ENCODE data around the gene DOCK3. TPM values are rescaled to one million over a fixed set of nuclear protein-coding genes. Genes with fewer than 3 reads are reported as not detected.
A peak's percentile ranks its signal among the peaks of the same experiment; 100 is the strongest.

The DOCK3 gene
- total RNA-seq, 1 experiment from 2014 or later = 8.3 TPM

DNA sequence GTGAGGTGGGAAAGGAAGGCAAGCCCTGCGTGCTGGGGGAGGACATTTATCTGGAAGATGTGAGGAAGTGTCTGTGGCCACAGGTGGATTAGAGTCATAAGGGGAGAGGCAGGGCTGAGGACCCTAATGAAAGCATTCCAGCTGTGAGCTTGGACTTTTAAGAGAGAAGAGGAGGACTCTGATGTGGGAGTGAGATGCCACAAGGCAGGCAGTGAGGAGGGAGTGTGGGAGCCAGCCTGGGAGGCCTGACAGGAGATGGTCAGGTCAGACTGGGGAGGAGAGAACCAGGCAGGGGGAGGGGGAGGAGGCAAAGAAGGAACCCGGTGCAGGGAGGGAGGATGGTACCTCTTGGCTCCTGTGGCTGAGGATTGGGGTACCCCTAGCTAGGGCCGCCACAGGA, 36.8 kb upstream of the DOCK3 start:
- Histone ChIP-seq H3T11ph (ENCODE audit: low read length) (no peak overlapping the region), H2BK12ac (ENCODE audit: insufficient read length, low read depth, low read length) (no peak overlapping the region), H3K9ac (ENCODE audit: extremely low read depth, insufficient read length, low read length) (no peak overlapping the region), H3K79me1 (ENCODE audit: insufficient read depth, low read depth, low read length, poor library complexity, severe bottlenecking) (peaks cover 6% of the 10 kb centered on the region), H3K4me2 (ENCODE audit: insufficient read depth, insufficient read length, low read length) (no peak overlapping the region), H3K4me1 (ENCODE audit: insufficient read depth, low read length) (peaks cover 2% of the 10 kb centered on the region; the same call in 1 of the 2 replicates), H2BK120ac (ENCODE audit: low read depth, low read length, poor library complexity, severe bottlenecking) (no peak overlapping the region), H3K23me2 (ENCODE audit: insufficient read length, low read depth, low read length, poor library complexity, severe bottlenecking) (no peaks in the 10 kb centered on the region), H3K4ac (ENCODE audit: low read depth, low read length) (no peak overlapping the region), H4K5ac (ENCODE audit: insufficient read length, low read depth, low read length) (no peak overlapping the region), H4K20me1 (ENCODE audit: control insufficient read depth, insufficient read depth, insufficient read length) (no peaks in the 10 kb centered on the region), H4K91ac (ENCODE audit: insufficient read length, low read depth, low read length) (no peak overlapping the region), H3K27me3 (ENCODE audit: insufficient read depth, low read length) (no peaks in the 10 kb centered on the region), H2BK15ac (ENCODE audit: low read depth, low read length) (no peak overlapping the region), H3K14ac (ENCODE audit: insufficient read depth, low read length) (no peak overlapping the region; the same call in 1 of the 2 replicates), H3K79me2 (ENCODE audit: insufficient read depth, low read length) (no peaks in the 10 kb centered on the region), H3K18ac (ENCODE audit: insufficient read length, low read depth, low read length) (no peak overlapping the region), H2BK20ac (ENCODE audit: low read depth, low read length, poor library complexity, severe bottlenecking) (no peak overlapping the region), H4K8ac (replicated peaks; ENCODE audit: insufficient read length, low read depth, low read length) (no peak overlapping the region), H2AFZ (ENCODE audit: low read length) (no peak overlapping the region), H3K23ac (ENCODE audit: insufficient read length, low read depth, low read length) (no peak overlapping the region), H2BK5ac (ENCODE audit: insufficient read length, low read length) (no peak overlapping the region), H3K56ac (ENCODE audit: insufficient read length, low read depth, low read length) (no peak overlapping the region), H3K9me3 (ENCODE audit: control insufficient read depth, low read depth, low read length) (no peaks in the 10 kb centered on the region), H3K27ac (ENCODE audit: insufficient read length, low read depth, low read length) (no peak overlapping the region), H2AK5ac (ENCODE audit: insufficient read length, low read length) (no peak overlapping the region)
- DNase-seq = no peak
- peaks cover 3 to 16% (median 7%) of the 10 kb centered on the region in 3 experiments; a peak in 5 of 7 replicates for H3K36me3 Mint-ChIP-seq (ENCODE audit: insufficient read depth in 1 of 3, low read depth in 3 of 3)
- no peaks in the 10 kb centered on the region for H3K9me3 Mint-ChIP-seq
- peak overlapping the region in 2 of 3 experiments; percentile 9 to 56; a peak in 2 of 7 replicates for H3K27ac Mint-ChIP-seq
- TF ChIP-seq, protein P1, sequence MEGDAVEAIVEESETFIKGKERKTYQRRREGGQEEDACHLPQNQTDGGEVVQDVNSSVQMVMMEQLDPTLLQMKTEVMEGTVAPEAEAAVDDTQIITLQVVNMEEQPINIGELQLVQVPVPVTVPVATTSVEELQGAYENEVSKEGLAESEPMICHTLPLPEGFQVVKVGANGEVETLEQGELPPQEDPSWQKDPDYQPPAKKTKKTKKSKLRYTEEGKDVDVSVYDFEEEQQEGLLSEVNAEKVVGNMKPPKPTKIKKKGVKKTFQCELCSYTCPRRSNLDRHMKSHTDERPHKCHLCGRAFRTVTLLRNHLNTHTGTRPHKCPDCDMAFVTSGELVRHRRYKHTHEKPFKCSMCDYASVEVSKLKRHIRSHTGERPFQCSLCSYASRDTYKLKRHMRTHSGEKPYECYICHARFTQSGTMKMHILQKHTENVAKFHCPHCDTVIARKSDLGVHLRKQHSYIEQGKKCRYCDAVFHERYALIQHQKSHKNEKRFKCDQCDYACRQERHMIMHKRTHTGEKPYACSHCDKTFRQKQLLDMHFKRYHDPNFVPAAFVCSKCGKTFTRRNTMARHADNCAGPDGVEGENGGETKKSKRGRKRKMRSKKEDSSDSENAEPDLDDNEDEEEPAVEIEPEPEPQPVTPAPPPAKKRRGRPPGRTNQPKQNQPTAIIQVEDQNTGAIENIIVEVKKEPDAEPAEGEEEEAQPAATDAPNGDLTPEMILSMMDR (conservative IDR thresholded peaks at IDR 0.05) = no peak
- peaks cover 45 to 50% of the 10 kb centered on the region in 2 experiments for H3K4me1 Mint-ChIP-seq
- no peaks in the 10 kb centered on the region for H3K27me3 Mint-ChIP-seq (ENCODE audit: low read depth)
- no CpG with 5 or more reads among the region's 3 CpGs for WGBS (ENCODE audit: extremely low coverage, insufficient read length, low lambda C conversion rate)
- H3K4me3 Mint-ChIP-seq = no peak overlapping the region

Data from H9 (cell line).